H1 (cell line): Measurements from ENCODE around the gene COL25A1. TPM values are rescaled to one million over a fixed set of nuclear protein-coding genes. Genes with fewer than 3 reads are reported as not detected.

Experiments
- CTCF ChIA-PET: fragments of 300-600 bp; sonication (Branson Sonifier 250); formaldehyde crosslinking; loops from one replicate; lab custom pipeline; 2021; ENCODE audit not compliant: partially characterized antibody; lab: Charles Lee
- POLR2A ChIA-PET: fragments of 300-600 bp; sonication (Branson Sonifier 250); formaldehyde crosslinking; loops from one replicate; lab custom pipeline; 2021; ENCODE audit warnings: inconsistent platforms; ENCODE audit not compliant: partially characterized antibody; lab: Charles Lee
- DNase-seq, 2 experiments: peaks; one replicate each; pipeline versions ENCODE4 v3.0.0 to v3.0.0-alpha.2; 2010 to 2022; ENCODE audit warnings: low spot score in 2 of 2, low read depth in 1 of 2, mixed read lengths in 1 of 2
- FAIRE-seq: peaks from 2 replicates; lab custom pipeline; 2011; peaks lifted over from hg19 to GRCh38; lab: Jason Lieb, UNC
- H2AFZ ChIP-seq: 2 replicates; pipeline ENCODE4 v1.8.1; 2012; ENCODE audit warnings: low read length, inconsistent platforms
- H2AK5ac ChIP-seq: 2 replicates; pipeline ENCODE4 v1.6.1; 2013; ENCODE audit warnings: low read depth, low read length
- H2BK120ac ChIP-seq: replicated peaks from 2 replicates; pipeline ENCODE3; 2013; ENCODE audit warnings: low read depth, low read length, inconsistent platforms
- H2BK12ac ChIP-seq: 2 replicates; pipeline ENCODE4 v1.6.1; 2013; ENCODE audit warnings: low read depth, low read length
- H2BK15ac ChIP-seq: 2 replicates; pipeline ENCODE4 v1.6.1; 2013; ENCODE audit warnings: low read length
- H2BK20ac ChIP-seq: 2 replicates; pipeline ENCODE4 v1.6.1; 2013; ENCODE audit warnings: low read length
- H2BK5ac ChIP-seq: 2 replicates; pipeline ENCODE4 v1.6.1; 2013; ENCODE audit warnings: low read depth, low read length
- H3K14ac ChIP-seq: 2 replicates; pipeline ENCODE4 v1.6.1; 2013; ENCODE audit warnings: inconsistent platforms; ENCODE audit not compliant: insufficient read length
- H3K18ac ChIP-seq: 2 replicates; pipeline ENCODE4 v1.6.1; 2013; ENCODE audit warnings: low read length; ENCODE audit errors: extremely low read depth
- H3K23ac ChIP-seq: 2 replicates; pipeline ENCODE4 v1.6.1; 2013; ENCODE audit warnings: inconsistent platforms; ENCODE audit not compliant: insufficient read length
- H3K23me2 ChIP-seq: 2 replicates; pipeline ENCODE4 v1.6.1; 2013; ENCODE audit warnings: low read depth, low read length
- H3K27ac ChIP-seq: 2 replicates; pipeline ENCODE4 v1.6.1; 2011; ENCODE audit warnings: low read depth, low read length, inconsistent platforms
- H3K27me3 ChIP-seq, 4 experiments: replicated peaks in 1 of 4; 1 replicate in 1 of 4; 2 replicates in 3 of 4; pipeline versions ENCODE4 v1.6.1 to v1.8.1; 2011 to 2013; ENCODE audit warnings: low read length in 3 of 4, mild to moderate bottlenecking in 3 of 4, inconsistent platforms in 2 of 4, mixed read lengths in 2 of 4, moderate library complexity in 1 of 4; ENCODE audit not compliant: control insufficient read depth in 3 of 4, insufficient read depth in 3 of 4; ENCODE audit errors: extremely low read depth in 1 of 4
- H3K36me3 ChIP-seq, 4 experiments: 2 replicates each; pipeline versions ENCODE4 v1.6.1 to v1.8.1; 2011 to 2013; ENCODE audit warnings: mild to moderate bottlenecking in 4 of 4, low read length in 3 of 4, moderate library complexity in 2 of 4, control low read depth in 1 of 4, inconsistent platforms in 1 of 4; ENCODE audit not compliant: insufficient read depth in 4 of 4, control insufficient read depth in 2 of 4
- H3K4ac ChIP-seq: replicated peaks from 2 replicates; pipeline ENCODE3; 2013; ENCODE audit warnings: low read length, low read depth, mixed read lengths, inconsistent platforms; ENCODE audit not compliant: insufficient read length
- H3K4me1 ChIP-seq, 4 experiments: replicated peaks in 1 of 4; 1 replicate in 1 of 4; 2 replicates in 3 of 4; pipeline versions ENCODE4 v1.6.1 to v1.8.1; 2011 to 2013; ENCODE audit warnings: low read length in 3 of 4, inconsistent platforms in 2 of 4, mixed read lengths in 1 of 4; ENCODE audit not compliant: insufficient read depth in 4 of 4, control insufficient read depth in 3 of 4
- H3K4me2 ChIP-seq, 2 experiments: 2 replicates each; pipeline versions ENCODE4 v1.6.1 to v1.8.1; 2011 to 2013; ENCODE audit warnings: low read depth in 2 of 2, low read length in 2 of 2, control low read depth in 1 of 2, inconsistent platforms in 1 of 2, mild to moderate bottlenecking in 1 of 2; ENCODE audit not compliant: insufficient read depth in 1 of 2
- H3K4me3 ChIP-seq, 4 experiments: fragments of 200-600, 300-600 bp in 1 of 4; sonication (generic), shearing (Covaris generic), sonication (Bioruptor Twin) in 1 of 4; 2 replicates each; pipeline versions ENCODE4 v1.5.1 to v1.8.1; 2011 to 2016; ENCODE audit warnings: low read length in 4 of 4, low read depth in 3 of 4, control low read depth in 2 of 4, inconsistent platforms in 2 of 4, mild to moderate bottlenecking in 2 of 4, mixed read lengths in 1 of 4, moderate library complexity in 1 of 4; ENCODE audit not compliant: insufficient read depth in 2 of 4; ENCODE audit errors: extremely low read depth in 1 of 4
- H3K56ac ChIP-seq: replicated peaks from 2 replicates; pipeline ENCODE3; 2013; ENCODE audit warnings: low read depth, mild to moderate bottlenecking, mixed read lengths, low read length, inconsistent platforms; ENCODE audit not compliant: insufficient read length
- H3K79me1 ChIP-seq: 2 replicates; pipeline ENCODE4 v1.6.1; 2013; ENCODE audit warnings: low read depth, low read length, control low read depth
- H3K79me2 ChIP-seq, 2 experiments: 2 replicates each; pipeline versions ENCODE4 v1.6.1 to v1.8.1; 2012 to 2013; ENCODE audit warnings: low read length in 2 of 2, mild to moderate bottlenecking in 2 of 2, inconsistent platforms in 1 of 2; ENCODE audit not compliant: insufficient read depth in 2 of 2, control insufficient read depth in 1 of 2
- H3K9ac ChIP-seq, 4 experiments: replicated peaks in 1 of 4; 1 replicate in 1 of 4; 2 replicates in 3 of 4; pipeline versions ENCODE4 v1.6.1 to v1.8.1; 2011 to 2013; ENCODE audit warnings: low read depth in 3 of 4, low read length in 3 of 4, control low read depth in 2 of 4, mild to moderate bottlenecking in 2 of 4, moderate library complexity in 2 of 4, inconsistent platforms in 1 of 4; ENCODE audit errors: extremely low read depth in 1 of 4
- H3K9me3 ChIP-seq, 2 experiments: 2 replicates each; pipeline versions ENCODE4 v1.6.1 to v1.8.1; 2012 to 2013; ENCODE audit warnings: mild to moderate bottlenecking in 2 of 2, moderate library complexity in 2 of 2, control low read depth in 1 of 2, inconsistent platforms in 1 of 2, low read depth in 1 of 2, low read length in 1 of 2, mixed read lengths in 1 of 2; ENCODE audit not compliant: insufficient read depth in 2 of 2
- H4K20me1 ChIP-seq, 2 experiments: replicated peaks in 1 of 2; 2 replicates each; pipeline versions ENCODE3 to v1.8.1; 2011 to 2013; ENCODE audit warnings: inconsistent platforms in 2 of 2, low read length in 2 of 2, mild to moderate bottlenecking in 1 of 2; ENCODE audit not compliant: insufficient read depth in 2 of 2, control insufficient read depth in 1 of 2
- H4K5ac ChIP-seq: 2 replicates; pipeline ENCODE4 v1.6.1; 2013; ENCODE audit warnings: low read length, low read depth, mixed read lengths, inconsistent platforms; ENCODE audit not compliant: insufficient read length
- H4K8ac ChIP-seq: 2 replicates; pipeline ENCODE4 v1.8.0; 2013; ENCODE audit warnings: mild to moderate bottlenecking, moderate library complexity, low read length, inconsistent platforms; ENCODE audit not compliant: insufficient read depth; ENCODE audit errors: extremely low read depth
- H4K91ac ChIP-seq: replicated peaks from 2 replicates; pipeline ENCODE3; 2013; ENCODE audit warnings: low read length, mixed read lengths, inconsistent platforms; ENCODE audit not compliant: insufficient read length
- CTCF ChIP-seq, 3 experiments: IDR thresholded peaks; 1 replicate in 2 of 3; 2 replicates in 1 of 3; pipeline versions ENCODE4 v1.5.1 to v1.6.1; 2011; ENCODE audit warnings: low read length in 3 of 3, mild to moderate bottlenecking in 3 of 3, inconsistent platforms in 2 of 3, low read depth in 1 of 3, moderate library complexity in 1 of 3; ENCODE audit not compliant: insufficient read depth in 1 of 3; ENCODE audit errors: control extremely low read depth in 1 of 3
- JUN ChIP-seq: IDR thresholded peaks from 2 replicates; pipeline ENCODE4 v1.6.1; 2011; ENCODE audit warnings: low read depth, mild to moderate bottlenecking, improper control_type of control experiment, low read length
- KDM1A ChIP-seq: fragments of 200-600, 300-600 bp; sonication (generic); IDR thresholded peaks from 2 replicates; pipeline ENCODE4 v1.7.1; 2016; ENCODE audit warnings: mild to moderate bottlenecking, low read length, borderline replicate concordance
- POU5F1 ChIP-seq: IDR thresholded peaks from 2 replicates; pipeline ENCODE4 v1.6.1; 2011; ENCODE audit warnings: low read depth, mild to moderate bottlenecking, low read length, moderate library complexity
- SIRT6 ChIP-seq: IDR thresholded peaks from one replicate; pipeline ENCODE4 v1.7.1; 2012; ENCODE audit warnings: low read length, inconsistent platforms
- WGBS, 2 experiments: shearing (Covaris generic) in 1 of 2; methylation state at CpG; one replicate each; pipeline versions ENCODE4 v1.1.6 to v1.1.7; 2013 to 2015; ENCODE audit warnings: low lambda C conversion rate in 2 of 2, mixed read lengths in 2 of 2, inconsistent platforms in 1 of 2, low coverage in 1 of 2, missing lambda C conversion rate in 1 of 2; ENCODE audit not compliant: insufficient replicate concordance in 2 of 2, insufficient coverage in 1 of 2, insufficient read length in 1 of 2; ENCODE audit errors: extremely low coverage in 1 of 2, missing lambda C conversion rate in 1 of 2; 5-methylcytosine and 5-hydroxymethylcytosine counted together
- polyA plus RNA-seq, 7 experiments: library from polyadenylated mRNA; depleted of rRNA in 3 of 7; stranded (reverse) in 5 of 7; unstranded in 2 of 7; fragments of >200 nt in 5 of 7; fragments of 200-250 nt in 2 of 7; gene quantifications; 1 replicate in 5 of 7; 2 replicates in 1 of 7; 4 replicates in 1 of 7; pipeline versions ENCODE4 v1.2.1 to v1.2.3, GENCODE V29; 2011 to 2013; ENCODE audit warnings: missing spikeins in 2 of 7, mixed read lengths in 2 of 7
- total RNA-seq: library from RNA; stranded (reverse); fragmentation: NEBNext Ultra II Directional; extraction: Animal tissue kit (Norgen Biotek cat#: 25700); gene quantifications from 2 replicates; pipeline ENCODE4 v1.2.1, GENCODE V29; 2021

The COL25A1 gene
- total and polyA plus RNA-seq, 2 of the 8 experiments (the other 6 are each of a cell fraction or from before 2014, with no cell fraction given): 1.1 to 8.3 TPM

- no peaks in the 10 kb centered on the region for H3K79me1 ChIP-seq
- CTCF ChIA-PET: interaction anchor here (0.6 to 1.2 kb wide), 3 partner anchors 14 to 107 kb away, joined by 3 to 4 read pairs (median 3); no protein-coding TSS in a partner anchor
- H3K56ac ChIP-seq: no peak overlapping the region
- H4K20me1 ChIP-seq: no peaks in the 10 kb centered on the region
- no peak overlapping the region for H3K4me3 ChIP-seq
- POLR2A ChIA-PET: no interaction called here
- no peaks in the 10 kb centered on the region; the same call in 1 of the 2 replicates for H3K23me2 ChIP-seq
- H3K36me3 ChIP-seq: no peaks in the 10 kb centered on the region
- H4K8ac ChIP-seq: no peak overlapping the region
- no peak overlapping the region for H4K91ac ChIP-seq
- 0 out of 2 replicates have a peak overlapping the region, but pooled peaks have one; percentile 9 for H2AFZ ChIP-seq
- no peak overlapping the region for H2BK12ac ChIP-seq
- DNase-seq (no peak), FAIRE-seq (peak; percentile 50)
- no peaks in the 10 kb centered on the region for H3K4me1 ChIP-seq
- no peak overlapping the region for H3K4ac ChIP-seq
- no peak overlapping the region for H3K14ac ChIP-seq
- H3K9ac ChIP-seq: no peak overlapping the region
- no peaks in the 10 kb centered on the region for H3K27me3 ChIP-seq
- no peaks in the 10 kb centered on the region for H3K79me2 ChIP-seq
- H2BK120ac ChIP-seq: no peak overlapping the region
- H3K18ac ChIP-seq: no peak overlapping the region
- H2BK5ac ChIP-seq: no peak overlapping the region
- no peak overlapping the region for H3K23ac ChIP-seq
- H4K5ac ChIP-seq: no peak overlapping the region
- no peak overlapping the region for H3K27ac ChIP-seq
- H2BK20ac ChIP-seq: no peak overlapping the region
- no peaks in the 10 kb centered on the region for H3K9me3 ChIP-seq
- no peak for TF ChIP-seq KDM1A
- TF ChIP-seq SIRT6: no peak
- no peak for TF ChIP-seq JUN
- no peak for TF ChIP-seq POU5F1
- no peak for TF ChIP-seq CTCF (IDR thresholded peaks at IDR 0.05; ENCODE audit: control extremely low read depth in 1 of 3, insufficient read depth in 1 of 3, low read depth in 1 of 3, low read length in 3 of 3)
- H2AK5ac ChIP-seq: no peak overlapping the region
- WGBS, 2 experiments: 90% methylated on average over 9 of the region's 9 CpGs; no CpG with 5 or more reads in 1 of the 2 experiments
- no peak overlapping the region for H3K4me2 ChIP-seq
- no peak overlapping the region for H2BK15ac ChIP-seq
Measured at GRCh38 chr4:109091727-109092409, 210.6 kb downstream of the COL25A1 start.
